ENCODE measurements around the gene C9orf153.
"Not testable (repeated sequence)": the region's sequence is repeated elsewhere in the genome, so short reads cannot be mapped to it uniquely, and the experiment has no call there.

C9orf153 gene

DNA sequence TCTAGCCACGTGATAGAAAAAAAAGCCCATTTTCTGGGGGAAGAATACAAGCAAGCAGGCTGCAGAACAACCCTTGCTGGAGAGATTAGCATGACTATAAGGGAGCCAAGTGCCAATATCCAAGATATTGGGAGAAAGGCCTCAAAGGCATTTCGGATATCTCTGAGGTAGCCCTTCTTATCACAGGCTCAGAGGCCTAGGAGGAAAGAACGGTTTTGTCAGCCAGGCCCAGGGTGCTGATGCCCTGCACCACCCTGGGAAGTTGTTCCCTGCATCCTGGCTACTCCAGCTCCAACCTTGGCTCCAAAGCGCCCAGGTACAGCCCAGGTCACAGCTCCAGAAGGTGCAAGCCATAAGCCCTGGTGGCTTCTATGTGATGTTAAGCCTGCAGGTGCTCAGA lies 66.4 kb downstream of the C9orf153 start:
- DNase-seq (ENCODE audit: extremely low read depth in 1 of 2, low read depth in 1 of 2), result no peak

DNA sequence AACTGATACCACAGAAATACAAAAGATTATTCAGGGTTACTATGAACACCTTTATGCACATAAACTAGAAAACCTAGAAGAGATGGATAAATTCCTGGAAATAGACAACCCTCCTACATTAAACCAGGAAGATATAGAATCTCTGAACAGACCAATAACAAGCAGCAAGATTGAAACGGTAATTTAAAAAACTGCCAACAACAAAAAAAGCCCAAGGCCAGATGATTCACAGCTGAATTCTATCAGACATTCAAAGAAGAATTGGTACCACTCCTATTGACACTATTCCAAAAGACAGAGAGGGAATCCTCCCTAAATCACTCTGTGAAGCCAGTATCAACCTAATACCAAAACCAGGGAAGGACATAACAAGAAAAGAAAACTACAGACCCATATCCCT lies 68.8 kb downstream of the C9orf153 start:
- not testable (repeated sequence) for DNase-seq (ENCODE audit: extremely low read depth in 1 of 2, low read depth in 1 of 2)

DNA sequence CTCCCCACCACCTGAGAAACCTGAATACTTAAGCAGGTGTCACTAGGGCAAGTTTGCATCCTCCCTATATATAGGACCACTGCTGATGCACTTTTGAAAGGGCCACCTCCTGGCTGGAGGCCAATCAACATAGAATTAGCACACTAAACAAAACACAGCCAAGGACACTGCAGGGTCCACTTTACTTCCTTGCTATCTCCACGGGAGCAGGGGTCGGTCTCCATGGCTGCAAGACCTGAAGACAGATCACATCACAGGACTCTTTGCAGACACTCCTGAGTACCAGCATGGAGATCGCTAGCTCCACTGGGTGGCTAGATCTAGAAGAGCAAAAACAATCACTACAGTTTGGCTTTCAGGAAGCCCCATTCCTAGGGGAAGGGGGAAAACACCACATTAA lies 72.3 kb downstream of the C9orf153 start:
- no peak for DNase-seq (ENCODE audit: extremely low read depth in 1 of 2, low read depth in 1 of 2)

DNA sequence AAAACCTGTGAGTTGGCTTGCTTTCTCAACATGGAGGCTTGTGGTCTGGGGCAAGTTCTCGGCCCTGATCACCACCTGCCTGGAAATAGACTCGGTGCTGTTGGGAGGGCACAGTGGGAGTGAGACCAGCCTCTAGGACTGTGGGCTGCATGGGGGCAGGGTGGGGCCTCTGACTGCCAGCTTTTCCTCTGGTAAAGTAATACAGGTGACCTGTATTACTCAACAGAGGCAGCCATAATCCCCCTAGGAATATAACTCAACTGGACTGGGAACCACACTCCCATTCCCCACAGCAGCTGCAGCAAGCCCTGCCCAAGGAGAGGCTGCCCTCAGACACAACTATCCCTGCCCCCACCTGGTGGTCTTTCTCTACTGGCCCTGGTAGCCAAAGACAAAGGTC lies 72.8 kb downstream of the C9orf153 start:
- DNase-seq (ENCODE audit: extremely low read depth in 1 of 2, low read depth in 1 of 2), result no peak

DNA sequence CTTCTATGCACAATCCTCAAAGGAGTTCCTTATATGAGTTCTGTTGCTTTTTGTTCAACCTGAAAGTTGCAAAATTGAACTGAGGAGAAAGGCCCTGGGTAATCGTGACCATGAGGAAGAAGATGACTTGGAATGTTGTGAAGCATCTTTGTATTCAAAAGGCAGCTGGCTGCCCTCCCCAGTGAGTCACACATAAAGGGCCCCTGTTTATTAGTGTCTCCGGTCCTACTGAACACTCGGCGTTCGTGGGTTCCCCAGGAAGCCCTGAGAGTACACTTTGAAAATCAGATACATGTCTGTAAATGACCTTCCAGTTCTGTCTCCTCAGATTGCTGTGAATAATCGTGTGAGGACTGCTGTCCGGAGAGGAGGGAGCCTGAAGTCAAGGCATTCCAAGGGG lies 73.6 kb downstream of the C9orf153 start:
- no peak for DNase-seq (ENCODE audit: extremely low read depth in 1 of 2, low read depth in 1 of 2)

DNA sequence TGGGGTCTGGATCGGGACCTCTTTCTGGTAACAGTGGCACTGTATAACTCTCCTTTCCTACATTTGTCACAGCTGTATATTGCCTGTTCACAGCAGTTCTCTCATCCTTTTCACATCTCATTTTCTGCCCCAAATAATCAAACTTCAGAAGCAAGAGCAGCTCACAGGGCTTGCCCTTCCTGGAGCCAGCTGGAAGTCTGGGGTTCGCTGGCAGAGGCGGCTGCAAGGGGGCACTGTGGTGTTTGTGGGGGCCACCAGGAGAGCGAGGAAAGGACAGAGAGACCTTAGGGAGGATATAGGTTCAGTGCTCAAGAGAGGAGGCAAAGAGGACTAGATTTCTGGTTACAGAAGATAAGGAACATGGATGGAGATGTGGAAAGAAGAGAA lies 75.3 kb downstream of the C9orf153 start:
- DNase-seq (ENCODE audit: extremely low read depth in 1 of 2, low read depth in 1 of 2), result no peak

DNA sequence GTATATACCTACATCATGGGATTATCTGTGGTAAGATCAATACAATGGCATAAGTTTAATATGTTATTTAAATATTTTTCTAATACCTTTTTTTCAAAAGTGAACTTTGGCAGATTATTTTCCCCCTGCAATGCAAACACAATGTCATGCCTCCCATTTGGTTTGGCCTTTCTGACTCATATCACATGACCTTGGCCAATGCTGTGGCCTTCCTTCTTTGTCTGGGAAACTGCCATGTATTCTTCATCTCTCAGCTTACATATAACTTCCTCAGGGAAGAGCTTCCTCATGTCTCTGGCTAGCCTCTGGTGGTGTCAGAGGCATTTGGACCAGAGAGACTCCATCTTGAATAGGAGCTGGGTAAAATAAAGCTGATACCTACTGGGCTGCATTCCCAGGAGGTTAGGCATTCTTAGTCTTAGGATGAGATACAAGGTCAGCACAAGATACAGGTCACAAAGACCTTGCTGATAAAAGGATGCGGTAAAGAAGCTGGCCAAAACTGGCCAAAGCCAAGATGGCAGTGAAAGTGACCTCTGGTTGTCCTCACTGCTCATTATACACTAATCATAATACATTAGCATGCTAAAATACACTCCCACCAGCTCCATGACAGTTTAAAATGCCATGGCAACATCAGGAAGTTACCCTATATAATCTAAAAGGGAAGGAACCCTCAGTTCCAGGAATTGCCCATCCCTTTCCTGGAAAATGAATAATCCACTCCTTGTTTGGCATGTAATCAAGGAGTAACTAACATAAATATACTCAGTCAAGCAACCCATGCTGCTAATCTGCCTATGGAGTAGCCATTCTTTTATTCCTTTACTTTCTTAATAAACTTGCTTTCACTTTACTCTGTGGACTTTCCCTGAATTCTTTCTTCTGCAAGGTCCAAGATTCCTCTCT lies 76.0 kb downstream of the C9orf153 start:
- DNase-seq (ENCODE audit: extremely low read depth in 1 of 2, low read depth in 1 of 2), result no peak

DNA sequence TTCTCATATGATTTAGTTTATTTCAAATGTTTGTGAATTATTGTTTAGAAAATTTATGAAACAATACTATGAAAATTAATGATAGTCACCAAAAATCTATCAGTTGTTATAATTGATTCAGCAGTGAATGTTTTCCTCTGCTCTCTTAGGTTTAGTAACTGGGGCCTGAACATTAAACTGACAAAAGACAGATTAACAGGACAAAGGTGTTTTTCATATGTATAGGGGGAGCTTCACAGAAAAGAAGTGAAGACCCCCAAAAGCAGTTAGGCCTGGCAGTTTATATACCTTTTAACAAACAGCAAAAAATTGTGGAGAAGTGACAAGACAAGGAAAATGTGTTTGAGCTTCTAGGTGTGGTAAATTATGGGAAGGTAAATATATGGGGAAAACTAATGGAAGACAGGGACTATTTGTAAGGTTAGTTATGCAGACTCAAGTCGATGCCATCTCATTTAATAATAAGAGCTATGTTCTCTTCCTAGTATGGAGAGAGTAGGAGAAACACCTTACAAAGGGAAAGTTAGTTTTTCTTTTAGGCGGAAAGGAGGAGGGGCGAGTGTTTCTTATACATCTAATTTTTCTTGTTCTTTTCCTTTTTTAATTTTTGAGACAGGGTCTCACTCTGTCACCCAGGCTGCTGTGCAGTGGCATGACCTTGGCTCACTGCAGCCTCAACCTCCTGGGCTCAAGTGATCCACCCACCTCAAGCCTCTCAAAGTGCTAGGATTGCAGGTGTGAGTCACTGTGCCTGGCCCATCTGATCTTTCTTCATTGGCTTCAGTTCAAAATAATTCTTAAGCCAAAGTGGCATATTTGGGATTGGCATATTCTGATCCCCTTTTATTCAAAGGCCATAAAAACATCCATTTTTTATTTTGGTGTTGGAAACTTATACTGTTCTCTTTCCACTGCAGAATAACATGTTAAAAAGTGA lies 77.8 kb downstream of the C9orf153 start:
- no peak for DNase-seq (ENCODE audit: extremely low read depth in 1 of 2, low read depth in 1 of 2)

DNA sequence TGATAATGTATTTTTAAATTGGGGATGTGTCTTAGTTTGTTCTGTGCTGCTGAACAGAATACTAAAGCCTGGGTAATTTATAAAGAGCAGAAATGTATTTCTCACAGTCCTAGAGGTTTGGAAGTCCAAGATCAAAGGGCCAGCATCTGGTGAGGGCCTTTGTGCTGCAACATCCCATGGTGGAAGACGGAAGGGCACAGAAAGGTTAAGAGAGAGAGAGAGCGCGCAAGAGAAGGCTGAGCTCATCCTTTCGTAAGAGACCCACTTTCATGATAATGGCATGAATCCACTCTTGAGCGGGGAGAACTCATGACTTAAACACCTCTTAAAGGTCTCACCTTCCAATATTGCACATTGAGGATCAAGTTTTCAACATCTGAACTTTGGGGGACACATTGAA lies 81.0 kb downstream of the C9orf153 start:
- DNase-seq (ENCODE audit: extremely low read depth in 1 of 2, low read depth in 1 of 2), result no peak

DNA sequence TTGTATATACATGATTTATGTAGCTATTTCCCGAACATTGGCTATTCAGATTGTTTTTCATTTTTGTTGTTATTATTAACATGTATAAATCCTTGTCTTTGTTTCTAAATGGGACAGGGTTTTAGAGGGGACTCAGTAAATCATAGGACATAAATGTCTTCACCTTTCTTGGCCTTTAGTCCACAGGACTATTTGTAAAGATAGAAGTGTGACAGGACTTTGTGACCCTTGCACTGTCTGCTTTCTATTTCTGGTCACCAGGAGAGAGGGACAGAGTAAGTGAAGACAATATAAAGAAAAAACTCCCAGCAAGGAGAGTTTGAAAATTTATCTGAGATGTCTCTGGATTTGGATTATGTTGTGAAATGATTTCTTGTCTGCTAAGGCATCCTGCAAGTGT lies 81.5 kb downstream of the C9orf153 start:
- no peak for DNase-seq (ENCODE audit: extremely low read depth in 1 of 2, low read depth in 1 of 2)

DNA sequence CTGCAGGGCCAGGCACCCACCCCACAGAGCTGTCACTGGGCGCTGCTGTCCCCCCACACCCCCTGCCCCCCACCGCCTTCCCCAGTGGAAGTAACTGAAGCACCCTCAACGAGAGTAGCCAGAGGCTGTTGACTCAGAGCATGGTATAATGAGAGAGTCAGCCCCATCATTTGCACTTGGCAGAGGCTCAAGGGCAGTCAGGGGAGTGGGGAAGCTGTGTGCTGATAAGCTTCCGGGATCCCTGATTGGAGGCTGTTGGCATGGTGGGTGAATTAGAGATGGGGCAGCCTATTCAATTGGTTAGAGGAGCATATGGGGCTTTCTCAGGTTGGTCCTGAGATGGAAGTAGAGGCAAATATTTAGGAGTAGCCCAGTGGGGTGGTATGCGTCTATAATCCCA lies 83.0 kb downstream of the C9orf153 start:
- no peak for DNase-seq (ENCODE audit: extremely low read depth in 1 of 2, low read depth in 1 of 2)

DNA sequence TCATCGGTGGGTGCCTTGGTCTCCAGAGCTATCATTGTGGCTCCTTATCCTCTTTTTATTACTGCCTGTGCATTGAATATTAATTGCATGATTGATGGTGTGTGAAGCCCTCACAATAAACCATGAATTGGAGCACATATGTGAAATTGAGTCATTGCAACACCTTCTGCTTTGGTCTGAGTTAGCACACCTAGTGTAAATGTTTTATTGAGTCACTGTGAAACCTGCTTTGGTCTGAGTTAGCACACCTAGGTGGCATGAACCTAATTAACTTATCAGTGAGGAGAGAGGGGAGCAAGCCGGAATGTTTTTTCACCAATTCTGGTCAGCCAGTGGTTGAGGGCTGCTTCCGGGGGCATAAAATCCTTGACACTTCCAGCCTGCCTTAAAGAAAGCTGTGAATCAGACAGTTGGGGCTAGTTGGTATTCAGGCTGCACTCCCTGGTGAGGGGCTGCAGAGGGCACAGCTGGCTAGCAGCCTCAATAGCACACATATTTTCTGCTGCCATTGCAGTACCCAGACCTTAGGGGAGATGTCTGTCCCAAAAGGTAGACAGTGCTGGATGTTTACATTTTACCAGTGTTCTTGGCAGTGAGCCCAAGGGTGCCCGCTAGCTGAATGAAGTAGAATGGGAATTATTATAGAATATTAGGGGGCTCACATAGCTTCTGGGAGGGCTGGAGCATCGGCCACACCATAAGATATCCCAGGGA lies 83.6 kb downstream of the C9orf153 start:
- DNase-seq (ENCODE audit: extremely low read depth in 1 of 2, low read depth in 1 of 2), result no peak

DNA sequence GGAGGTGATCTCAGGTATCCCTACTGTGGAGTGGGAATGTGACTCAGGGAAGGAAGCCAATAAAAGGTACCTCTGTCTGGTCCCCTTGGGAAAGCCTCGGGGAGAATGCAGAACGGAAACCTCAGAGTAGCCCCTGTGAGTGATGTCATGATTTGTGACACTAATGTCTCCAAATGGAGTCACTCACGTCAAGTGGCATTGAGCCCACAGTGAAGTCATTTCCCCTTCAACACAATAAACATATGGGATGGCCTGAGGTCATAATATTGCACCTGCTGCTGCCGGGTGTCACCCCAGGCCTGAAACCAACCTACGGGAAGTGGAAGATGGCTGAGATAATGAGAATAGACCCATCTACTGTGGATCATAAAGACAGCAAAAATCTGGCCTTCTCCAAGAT lies 84.2 kb downstream of the C9orf153 start:
- no peak for DNase-seq (ENCODE audit: extremely low read depth in 1 of 2, low read depth in 1 of 2)
